ENCODE results near the gene CNOT6.

GRCh38 chr5:180609817-180610550 is 115.8 kb downstream of the CNOT6 start:
- TF ChIP-seq CTCF (conservative IDR thresholded peaks at IDR 0.05) (no peak), EZH2 (IDR thresholded peaks at IDR 0.05; ENCODE audit: low read depth) (no peak)
